AG10803 (cell line): ENCODE results near the gene EGFLAM.

Experiments used
- DNase-seq: peaks from one replicate; pipeline ENCODE4 v3.0.0; 2010; ENCODE audit warnings: low read depth
- H3K4me3 ChIP-seq: 2 replicates; pipeline ENCODE4 v1.5.1; 2011; ENCODE audit warnings: mild to moderate bottlenecking, low read length, control low read depth
- CTCF ChIP-seq: conservative IDR thresholded peaks from 2 replicates; pipeline ENCODE4 v1.5.1; 2011; ENCODE audit warnings: mild to moderate bottlenecking, low read length, control low read depth, inconsistent platforms

The EGFLAM gene

GRCh38 chr5:38249812-38250211 lies 8.5 kb upstream of the EGFLAM start:
- DNase-seq, result no peak
- H3K4me3 ChIP-seq, result no peak overlapping the region
- TF ChIP-seq CTCF, result no peak

GRCh38 chr5:38250763-38251448 lies 7.5 kb upstream of the EGFLAM start:
- no peak for TF ChIP-seq CTCF
- DNase-seq, result no peak
- no peak overlapping the region for H3K4me3 ChIP-seq

- no peak for TF ChIP-seq CTCF
Measured at GRCh38 chr5:38253759-38254158, 4.6 kb upstream of the EGFLAM start.

GRCh38 chr5:38257308-38258041 lies 884 bp upstream of the EGFLAM start:
- H3K4me3 ChIP-seq, result no peak overlapping the region
- no peak for TF ChIP-seq CTCF
- no peak for DNase-seq

More at GRCh38 chr5:38253759-38254158, 4.6 kb upstream of the EGFLAM start:
- no peak overlapping the region for H3K4me3 ChIP-seq
- DNase-seq, result no peak

- no peak overlapping the region; the same call in 1 of the 2 replicates for H3K4me3 ChIP-seq
- DNase-seq, result no peak
- TF ChIP-seq CTCF, result no peak
Measured at GRCh38 chr5:38258042-38258318, 379 bp upstream of the EGFLAM start.

GRCh38 chr5:38259062-38259808 lies 876 bp downstream of the EGFLAM start:
- no peak for DNase-seq
- TF ChIP-seq CTCF, result no peak
- no peak overlapping the region for H3K4me3 ChIP-seq
